Measurements from ENCODE around the gene SV2C.

Gene SV2C

GRCh38 chr5:76165711-76166374 is 82.7 kb downstream of the SV2C start:
- DNase-seq (ENCODE audit: low read depth), result no peak

- no peak for DNase-seq (ENCODE audit: low read depth)
These were observed 83.8 kb downstream of the SV2C start for GRCh38 chr5:76166886-76167576.

- no peak for DNase-seq (ENCODE audit: low read depth)
These were observed 86.1 kb downstream of the SV2C start for GRCh38 chr5:76169146-76169905.

GRCh38 chr5:76174101-76174500 is 90.9 kb downstream of the SV2C start:
- no peak for DNase-seq (ENCODE audit: low read depth)

- DNase-seq (ENCODE audit: low read depth), result peak; percentile 29
These were observed 92.0 kb downstream of the SV2C start for GRCh38 chr5:76175051-76175666.

GRCh38 chr5:76175821-76176403 is 92.7 kb downstream of the SV2C start:
- DNase-seq (ENCODE audit: low read depth), result no peak

GRCh38 chr5:76177978-76178377 is 94.8 kb downstream of the SV2C start:
- DNase-seq (ENCODE audit: low read depth), result no peak

GRCh38 chr5:76178913-76179312 is 95.7 kb downstream of the SV2C start:
- DNase-seq (ENCODE audit: low read depth), result no peak

- DNase-seq (ENCODE audit: low read depth), result no peak
These were observed 97.9 kb downstream of the SV2C start for GRCh38 chr5:76180814-76181805.

GRCh38 chr5:76187386-76187785 is 104.2 kb downstream of the SV2C start:
- no peak for DNase-seq (ENCODE audit: low read depth)

- DNase-seq (ENCODE audit: low read depth), result no peak
These were observed 107.2 kb downstream of the SV2C start for GRCh38 chr5:76190356-76190755.

- DNase-seq (ENCODE audit: low read depth), result no peak
These were observed 109.7 kb downstream of the SV2C start for GRCh38 chr5:76192837-76193236.

- no peak for DNase-seq (ENCODE audit: low read depth)
These were observed 110.5 kb downstream of the SV2C start for GRCh38 chr5:76193635-76194034.

GRCh38 chr5:76194340-76194739 is 111.2 kb downstream of the SV2C start:
- DNase-seq (ENCODE audit: low read depth), result no peak

- DNase-seq (ENCODE audit: low read depth), result no peak
These were observed 113.3 kb downstream of the SV2C start for GRCh38 chr5:76196457-76196856.

- no peak for DNase-seq (ENCODE audit: low read depth)
These were observed 113.8 kb downstream of the SV2C start for GRCh38 chr5:76196886-76197489.

GRCh38 chr5:76197726-76198125 is 114.5 kb downstream of the SV2C start:
- no peak for DNase-seq (ENCODE audit: low read depth)

- no peak for DNase-seq (ENCODE audit: low read depth)
These were observed 116.4 kb downstream of the SV2C start for GRCh38 chr5:76199336-76200318.

- no peak for DNase-seq (ENCODE audit: low read depth)
These were observed 119.0 kb downstream of the SV2C start for GRCh38 chr5:76202182-76202581.

Data from activated gamma-delta T cell treated with anti-CD3 and anti-CD28 coated beads, Interleukin-2, amount 50 U/mL, for 16 hours (primary cell).